ACHN (cell line): ENCODE measurements around the gene NDUFS2.
A peak's percentile ranks its signal among the peaks of the same experiment; 100 is the strongest.
"Not testable (repeated sequence)": the region's sequence is repeated elsewhere in the genome, so short reads cannot be mapped to it uniquely, and the experiment has no call there.

Experiments used
- DNase-seq: peaks from one replicate; pipeline ENCODE4 v3.0.0-alpha.2; 2015
- in situ Hi-C: cut with HindIII; loops from 2 replicates; pipeline ENCODE4 v1.10.0; 2017; ENCODE audit warnings: low sequenced_read_pairs, low pct_ligation_motif_present, low pct_unique_long_range_greater_than_20kb

Gene NDUFS2

GRCh38 chr1:161207173-161207572 is 5.0 kb downstream of the NDUFS2 start:
- in situ Hi-C loops, result loop anchor here (25.0 kb wide), 1 partner anchor 105 kb away; the partner anchor contains the start of genes MPZ and SDHC
- no peak for DNase-seq

GRCh38 chr1:161209790-161210409 is 7.7 kb downstream of the NDUFS2 start:
- in situ Hi-C loops, result loop anchor here (25.0 kb wide), 1 partner anchor 102 kb away; the partner anchor contains the start of genes MPZ and SDHC
- peak; percentile 80 for DNase-seq

GRCh38 chr1:161214369-161214768 is 12.2 kb downstream of the NDUFS2 start:
- DNase-seq, result no peak
- in situ Hi-C loops, result loop anchor here (25.0 kb wide), 1 partner anchor 98 kb away; the partner anchor contains the start of genes MPZ and SDHC

GRCh38 chr1:161215076-161215475 is 12.9 kb downstream of the NDUFS2 start, which contains the start of gene FCER1G:
FCER1G (plus strand) TSS chr1:161215295; CDS start chr1:161215322, 27 bp downstream.
- DNase-seq, result no peak
- in situ Hi-C loops, result loop anchor here (25.0 kb wide), 1 partner anchor 97 kb away; the partner anchor contains the start of genes MPZ and SDHC

GRCh38 chr1:161216945-161217712 is 15.0 kb downstream of the NDUFS2 start:
- DNase-seq, result peak; percentile 26
- in situ Hi-C loops, result loop anchor here (25.0 kb wide), 1 partner anchor 95 kb away; the partner anchor contains the start of genes MPZ and SDHC

GRCh38 chr1:161217831-161218230 is 15.7 kb downstream of the NDUFS2 start:
- in situ Hi-C loops, result loop anchor here (25.0 kb wide), 1 partner anchor 94 kb away; the partner anchor contains the start of genes MPZ and SDHC
- DNase-seq, result no peak

- DNase-seq, result no peak
These were observed 16.3 kb downstream of the NDUFS2 start for GRCh38 chr1:161218301-161219077.

GRCh38 chr1:161219078-161219892 is 17.1 kb downstream of the NDUFS2 start:
- no peak for DNase-seq
- in situ Hi-C loops, result loop anchor here (25.0 kb wide), 1 partner anchor 93 kb away; the partner anchor contains the start of genes MPZ and SDHC

More at GRCh38 chr1:161218301-161219077, 16.3 kb downstream of the NDUFS2 start:
- in situ Hi-C loops, result loop anchor here (25.0 kb wide), 1 partner anchor 94 kb away; the partner anchor contains the start of genes MPZ and SDHC

GRCh38 chr1:161220002-161220401 is 17.8 kb downstream of the NDUFS2 start:
- in situ Hi-C loops, result loop anchor here (10.0 to 25.0 kb wide), 2 partner anchors 92 to 155 kb away; partner anchors contain the start of genes MPZ and SDHC

GRCh38 chr1:161222175-161223019 is 20.2 kb downstream of the NDUFS2 start:
- in situ Hi-C loops, result loop anchor here (10.0 to 25.0 kb wide), 2 partner anchors 90 to 152 kb away; partner anchors contain the start of genes MPZ and SDHC
- no peak for DNase-seq

More at GRCh38 chr1:161220002-161220401, 17.8 kb downstream of the NDUFS2 start:
- no peak for DNase-seq

GRCh38 chr1:161223805-161224694 is 21.9 kb downstream of the NDUFS2 start:
- no peak for DNase-seq
- in situ Hi-C loops, result loop anchor here (10.0 to 25.0 kb wide), 2 partner anchors 88 to 151 kb away; partner anchors contain the start of genes MPZ and SDHC

GRCh38 chr1:161224695-161225087 is 22.5 kb downstream of the NDUFS2 start:
- in situ Hi-C loops, result loop anchor here (10.0 to 25.0 kb wide), 2 partner anchors 88 to 150 kb away; partner anchors contain the start of genes MPZ and SDHC
- DNase-seq, result not testable (repeated sequence)

GRCh38 chr1:161225178-161225533 is 23.0 kb downstream of the NDUFS2 start:
- in situ Hi-C loops, result loop anchor here (10.0 kb wide), 1 partner anchor 150 kb away; no protein-coding TSS in a partner anchor
- DNase-seq, result no peak

GRCh38 chr1:161225534-161226319 is 23.6 kb downstream of the NDUFS2 start, which contains the start of gene TOMM40L:
TOMM40L (plus strand) TSS chr1:161226060; CDS start chr1:161226490, 430 bp downstream.
- peak; percentile 99 for DNase-seq
- in situ Hi-C loops, result loop anchor here (10.0 kb wide), 1 partner anchor 149 kb away; no protein-coding TSS in a partner anchor
